GM18861 (cell line): ENCODE results near the gene CENPL.
A peak's percentile ranks its signal among the peaks of the same experiment; 100 is the strongest.
"Not testable (repeated sequence)": the region's sequence is repeated elsewhere in the genome, so short reads cannot be mapped to it uniquely, and the experiment has no call there.

Experiments used
- ATAC-seq: cut with Tn5 transposase; IDR thresholded peaks from one replicate; pipeline ENCODE4 v1.9.1; 2021; ENCODE audit not compliant: unreplicated experiment

Gene CENPL

GRCh38 chr1:173859547-173859946, 34.9 kb upstream of the CENPL start:
- ATAC-seq = not testable (repeated sequence)

- no peak for ATAC-seq
Measured at GRCh38 chr1:173857363-173857917, 32.8 kb upstream of the CENPL start.

GRCh38 chr1:173856903-173857302, 32.2 kb upstream of the CENPL start:
- ATAC-seq = no peak

DNA sequence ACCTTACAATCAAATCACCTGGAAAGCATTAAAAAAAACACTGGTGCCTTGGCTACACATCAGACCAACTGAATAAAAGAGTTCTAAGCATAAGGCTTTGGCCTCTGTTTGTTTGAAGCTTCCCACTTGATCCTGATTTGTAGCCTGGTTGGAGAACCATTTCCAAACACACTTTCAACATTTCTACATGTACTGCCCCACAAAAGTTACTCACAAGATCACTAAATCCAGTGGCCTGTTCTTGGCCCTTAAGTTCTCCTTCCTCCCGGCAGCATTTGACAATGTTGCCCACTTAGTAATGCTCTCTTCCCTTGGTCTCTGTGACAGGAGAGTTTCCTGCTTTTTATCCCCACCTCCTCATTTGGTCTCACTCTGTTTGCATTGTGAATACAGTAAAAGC, 31.3 kb upstream of the CENPL start:
- no peak for ATAC-seq

- ATAC-seq = no peak
Measured at GRCh38 chr1:173853074-173853473, 28.4 kb upstream of the CENPL start.

DNA sequence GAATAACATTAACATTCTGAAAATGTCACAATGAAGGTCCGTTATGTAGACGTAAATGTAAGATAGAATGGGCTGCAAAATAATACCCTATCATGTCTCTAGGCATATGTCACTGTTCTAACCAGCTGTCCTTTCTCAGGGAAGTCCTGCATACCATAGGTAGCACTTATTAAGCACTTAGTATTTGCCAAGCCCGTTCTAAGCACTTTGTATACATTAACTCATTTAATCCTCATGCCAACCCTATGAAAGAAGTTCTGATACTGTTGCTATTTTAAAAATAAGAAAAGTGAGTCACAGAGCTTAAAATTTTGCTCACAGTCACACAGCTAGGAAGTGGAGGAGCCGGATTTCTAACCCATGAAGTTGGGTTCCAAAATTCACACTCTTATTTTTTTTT, 27.4 kb upstream of the CENPL start:
- ATAC-seq = no peak

DNA sequence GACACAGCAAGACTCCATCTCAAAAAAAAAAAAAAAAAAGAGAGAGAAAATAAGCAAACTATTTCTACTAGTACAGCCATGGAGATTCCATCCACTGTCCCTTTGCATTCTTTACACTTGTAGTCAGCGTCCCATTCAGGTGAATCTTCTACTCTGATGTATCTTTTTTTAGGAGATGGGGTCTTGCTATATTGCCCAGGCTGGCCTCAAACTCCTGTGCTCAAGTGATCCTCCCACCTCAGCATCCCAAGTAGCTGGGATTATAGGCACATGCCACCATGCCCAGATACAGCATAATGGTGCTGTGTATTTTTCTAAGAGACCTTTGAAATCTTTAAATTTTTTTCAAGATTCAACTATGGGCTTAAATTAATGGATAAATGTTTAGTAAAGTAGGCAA, 8.1 kb upstream of the CENPL start:
- ATAC-seq = no peak

GRCh38 chr1:173827611-173828010, 2.9 kb upstream of the CENPL start:
- no peak for ATAC-seq

DNA sequence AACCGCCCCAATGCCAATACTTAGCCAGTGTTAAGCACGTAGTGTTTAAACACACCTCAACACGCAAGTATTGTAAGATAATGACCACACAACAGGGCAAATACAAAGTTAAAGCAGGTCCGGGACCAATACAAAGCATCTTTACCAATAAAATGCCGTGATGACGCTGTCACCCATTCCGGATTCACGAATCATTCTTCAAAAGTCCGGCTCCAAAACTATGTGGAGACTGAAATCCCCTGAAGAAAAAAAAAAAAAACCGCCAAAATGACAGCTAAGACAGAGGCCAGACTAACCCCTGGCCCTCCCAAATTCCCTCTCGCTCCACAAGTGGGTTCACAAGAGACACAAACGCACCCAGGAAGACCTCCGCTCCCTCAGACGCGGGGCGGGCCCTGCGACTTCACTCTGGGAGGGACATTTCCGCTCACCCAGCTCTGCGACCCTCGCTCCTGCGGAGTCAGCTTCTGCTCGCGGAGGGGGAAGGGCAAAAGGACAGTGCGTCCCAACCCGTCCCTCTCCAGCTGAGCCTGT, 835 bp downstream of the CENPL start:
- ATAC-seq = peak; percentile 23

DNA sequence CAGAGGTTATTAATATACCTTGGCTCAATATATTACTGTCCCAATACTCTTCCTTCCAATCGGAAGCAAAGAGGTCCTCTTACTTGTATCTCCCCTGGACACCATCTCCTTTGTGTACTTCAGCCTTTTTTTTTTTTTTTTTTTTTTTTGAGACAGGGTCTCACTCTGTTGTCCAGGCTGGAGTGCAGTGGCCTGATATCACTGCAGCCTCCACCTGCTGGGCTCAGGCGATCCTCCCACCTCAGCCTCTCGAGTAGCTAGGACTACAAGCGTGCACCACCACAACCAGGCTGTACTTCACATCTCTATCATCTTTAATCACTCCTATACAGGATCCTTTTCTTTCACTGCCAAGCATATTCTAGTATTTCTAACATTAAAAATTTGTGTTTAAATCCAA, 3.0 kb downstream of the CENPL start:
- ATAC-seq = no peak

DNA sequence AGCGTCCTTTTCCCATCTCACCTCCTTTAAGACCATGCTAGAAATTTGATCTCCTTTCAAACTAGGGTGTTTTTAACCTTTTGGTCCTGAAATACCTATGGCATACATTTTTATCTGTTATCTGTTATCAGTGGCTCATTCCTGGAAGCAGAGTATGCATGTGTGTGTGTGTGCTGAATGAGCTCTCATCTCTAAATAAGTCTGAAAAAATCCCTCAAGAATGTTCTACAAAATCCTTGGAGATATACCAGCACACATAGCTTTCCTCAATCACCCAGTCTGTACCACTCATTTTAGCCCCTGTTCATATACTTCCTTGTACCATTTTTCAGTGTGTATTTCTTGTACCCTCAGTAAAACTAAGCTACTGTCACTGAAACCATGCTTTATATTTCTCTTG, 6.2 kb downstream of the CENPL start:
- no peak for ATAC-seq

GRCh38 chr1:173813654-173814053, 11.0 kb downstream of the CENPL start:
- not testable (repeated sequence) for ATAC-seq

GRCh38 chr1:173802961-173803360, 21.7 kb downstream of the CENPL start:
- ATAC-seq = no peak

GRCh38 chr1:173799995-173800394, 24.7 kb downstream of the CENPL start:
- ATAC-seq = not testable (repeated sequence)

- ATAC-seq = no peak
Measured at GRCh38 chr1:173798078-173798477, 26.6 kb downstream of the CENPL start.

DNA sequence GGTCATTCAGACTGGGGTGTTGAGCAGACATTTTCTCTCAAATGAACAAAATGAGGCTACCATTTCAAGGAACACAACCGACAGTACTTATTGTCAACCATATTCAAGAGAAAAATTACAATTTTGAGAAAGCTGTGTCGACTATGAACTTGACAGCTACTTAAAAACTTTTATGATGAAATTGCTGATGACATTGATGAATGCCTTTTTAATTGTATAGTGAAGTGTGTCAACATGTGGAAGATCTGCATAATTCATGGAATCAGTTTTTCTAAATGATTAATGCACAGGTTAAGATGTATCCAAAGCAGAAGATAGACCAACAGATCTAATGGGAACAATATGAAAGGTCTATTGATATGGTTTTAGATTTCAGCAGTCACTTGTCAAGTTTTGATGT, 34.8 kb downstream of the CENPL start:
- no peak for ATAC-seq

DNA sequence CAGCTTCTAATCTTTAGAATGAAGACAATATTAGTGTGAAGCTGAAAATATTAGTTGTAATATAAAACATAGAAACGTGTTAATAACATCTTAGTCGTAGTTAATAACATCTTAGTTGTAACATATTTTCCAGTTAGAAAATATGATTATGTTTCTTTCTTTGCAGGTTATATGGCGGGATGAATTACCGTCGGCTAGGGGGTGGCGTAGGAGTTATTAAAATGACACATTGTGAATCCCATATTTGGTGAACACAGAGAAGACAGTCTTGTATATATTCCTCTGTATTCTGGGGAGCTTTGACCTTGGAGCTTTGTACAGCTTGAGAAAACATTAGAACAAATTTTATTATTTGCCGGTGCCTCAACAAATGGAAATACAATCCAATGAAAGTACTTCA, 39.7 kb downstream of the CENPL start:
- no peak for ATAC-seq

- ATAC-seq = no peak
Measured at GRCh38 chr1:173779936-173780335, 44.7 kb downstream of the CENPL start.

GRCh38 chr1:173775578-173776226, 49.0 kb downstream of the CENPL start:
- ATAC-seq = no peak

DNA sequence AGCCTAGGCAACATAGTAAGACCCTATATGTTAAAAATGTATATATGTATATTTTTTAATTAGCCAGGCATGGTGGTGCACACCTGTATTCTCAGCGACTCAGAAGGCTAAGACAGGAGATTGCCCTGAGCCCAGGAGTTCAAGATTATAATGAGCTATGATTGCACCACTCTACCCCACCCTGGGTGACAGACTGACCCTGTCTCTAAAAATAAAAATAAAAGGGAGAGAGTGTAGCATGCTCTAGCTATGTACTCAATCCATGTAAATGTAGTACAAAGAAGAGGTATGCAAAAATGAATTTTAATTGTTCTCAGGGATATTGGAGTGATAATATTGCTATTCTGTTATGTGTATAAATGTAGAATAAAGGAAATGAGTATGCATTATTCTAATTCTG, 53.1 kb downstream of the CENPL start:
- ATAC-seq = no peak

DNA sequence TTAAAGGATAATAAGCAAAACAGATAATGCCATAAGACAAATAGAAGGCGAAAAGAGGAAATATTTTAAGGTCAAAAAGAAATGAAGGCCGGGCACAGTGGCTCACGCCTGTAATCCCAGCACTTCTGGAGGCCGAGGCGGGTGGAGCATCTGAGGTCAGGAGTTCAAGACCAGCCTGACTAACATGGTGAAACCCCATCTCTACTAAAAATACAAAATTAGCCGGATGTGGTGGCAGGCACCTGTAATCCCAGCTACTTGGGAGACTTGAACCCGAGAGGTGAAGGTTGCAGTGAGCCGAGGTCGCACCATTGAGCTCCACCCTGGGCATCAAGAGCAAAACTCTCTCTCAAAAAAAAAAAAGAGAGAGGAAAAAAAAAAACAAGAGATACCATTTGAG, 54.4 kb downstream of the CENPL start:
- not testable (repeated sequence) for ATAC-seq

- no peak for ATAC-seq
Measured at GRCh38 chr1:173768827-173769226, 55.9 kb downstream of the CENPL start.

DNA sequence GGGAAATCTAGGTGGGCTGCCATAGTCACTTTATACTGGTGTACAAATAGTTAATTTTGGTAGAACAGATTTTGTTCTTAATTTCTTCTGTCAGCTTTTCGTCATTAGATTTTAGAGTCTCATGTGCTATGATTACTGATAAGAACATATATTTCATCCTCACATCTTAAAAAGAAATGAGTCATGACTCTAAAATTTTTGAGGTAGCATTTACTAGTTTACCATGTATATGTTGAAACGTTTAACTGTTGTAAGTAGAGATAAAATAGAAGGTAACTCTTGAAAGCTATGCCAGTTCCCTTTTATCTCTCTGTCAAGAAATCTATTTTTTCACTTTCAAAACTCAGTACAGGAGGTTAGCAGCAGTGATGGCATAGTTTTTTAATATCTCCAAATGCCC, 56.5 kb downstream of the CENPL start:
- no peak for ATAC-seq
